Gastrocnemius medialis (tissue), 4 donors: ENCODE results near the gene RNF26.

Experiments used
- POLR2A ChIP-seq, 2 donors: fragments of 450-650 bp; IDR thresholded peaks; one replicate each; pipeline ENCODE4 v1.6.1; 2017; ENCODE audit warnings: antibody characterized with exemption in 2 of 2, mild to moderate bottlenecking in 2 of 2, moderate library complexity in 2 of 2
- TF ChIP-seq, protein P1 (sequence below), 5 experiments: fragments of 450-650 bp in 3 of 5; fragments of 200-600 bp in 2 of 5; sonication (generic) in 2 of 5; IDR thresholded peaks in 4 of 5; conservative IDR thresholded peaks in 1 of 5; 1 replicate in 4 of 5; 2 replicates in 1 of 5; pipeline ENCODE4 v1.5.1; 2016 to 2019; ENCODE audit warnings: antibody characterized with exemption in 5 of 5, mild to moderate bottlenecking in 3 of 5, moderate library complexity in 3 of 5

DNA sequence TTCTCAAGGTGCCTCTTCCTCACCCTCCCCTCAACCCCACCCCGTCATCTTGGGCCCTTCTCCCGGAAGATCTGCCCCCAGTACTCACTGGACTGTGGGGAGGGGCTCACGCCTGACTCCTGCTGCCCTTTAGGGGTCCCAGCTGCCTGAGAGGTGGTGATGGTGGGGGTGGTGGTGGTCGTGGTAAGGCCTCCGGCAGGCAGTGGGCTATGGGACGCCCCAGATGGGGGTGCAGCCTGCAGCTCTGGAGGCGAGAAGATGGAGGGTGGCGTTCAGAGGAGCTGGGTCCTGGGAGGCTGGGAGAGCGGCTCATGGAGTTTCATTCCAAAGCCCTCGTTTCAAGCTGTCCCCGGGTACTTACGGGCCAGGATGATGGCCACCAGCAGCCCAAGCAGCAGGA lies 11.4 kb downstream of the RNF26 start:
- TF ChIP-seq, protein P1, sequence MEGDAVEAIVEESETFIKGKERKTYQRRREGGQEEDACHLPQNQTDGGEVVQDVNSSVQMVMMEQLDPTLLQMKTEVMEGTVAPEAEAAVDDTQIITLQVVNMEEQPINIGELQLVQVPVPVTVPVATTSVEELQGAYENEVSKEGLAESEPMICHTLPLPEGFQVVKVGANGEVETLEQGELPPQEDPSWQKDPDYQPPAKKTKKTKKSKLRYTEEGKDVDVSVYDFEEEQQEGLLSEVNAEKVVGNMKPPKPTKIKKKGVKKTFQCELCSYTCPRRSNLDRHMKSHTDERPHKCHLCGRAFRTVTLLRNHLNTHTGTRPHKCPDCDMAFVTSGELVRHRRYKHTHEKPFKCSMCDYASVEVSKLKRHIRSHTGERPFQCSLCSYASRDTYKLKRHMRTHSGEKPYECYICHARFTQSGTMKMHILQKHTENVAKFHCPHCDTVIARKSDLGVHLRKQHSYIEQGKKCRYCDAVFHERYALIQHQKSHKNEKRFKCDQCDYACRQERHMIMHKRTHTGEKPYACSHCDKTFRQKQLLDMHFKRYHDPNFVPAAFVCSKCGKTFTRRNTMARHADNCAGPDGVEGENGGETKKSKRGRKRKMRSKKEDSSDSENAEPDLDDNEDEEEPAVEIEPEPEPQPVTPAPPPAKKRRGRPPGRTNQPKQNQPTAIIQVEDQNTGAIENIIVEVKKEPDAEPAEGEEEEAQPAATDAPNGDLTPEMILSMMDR (IDR thresholded peaks at IDR 0.05 in 4 of 5, conservative IDR thresholded peaks at IDR 0.05 in 1 of 5), result no peak
- no peak for TF ChIP-seq POLR2A (IDR thresholded peaks at IDR 0.05)
